ENCODE measurements around the gene AGAP1. TPM values are rescaled to one million over a fixed set of nuclear protein-coding genes. Genes with fewer than 3 reads are reported as not detected.

The AGAP1 gene
- total RNA-seq, 4 donors from 2014 or later: 13.7 to 18.5 (median 17.1) TPM

DNA sequence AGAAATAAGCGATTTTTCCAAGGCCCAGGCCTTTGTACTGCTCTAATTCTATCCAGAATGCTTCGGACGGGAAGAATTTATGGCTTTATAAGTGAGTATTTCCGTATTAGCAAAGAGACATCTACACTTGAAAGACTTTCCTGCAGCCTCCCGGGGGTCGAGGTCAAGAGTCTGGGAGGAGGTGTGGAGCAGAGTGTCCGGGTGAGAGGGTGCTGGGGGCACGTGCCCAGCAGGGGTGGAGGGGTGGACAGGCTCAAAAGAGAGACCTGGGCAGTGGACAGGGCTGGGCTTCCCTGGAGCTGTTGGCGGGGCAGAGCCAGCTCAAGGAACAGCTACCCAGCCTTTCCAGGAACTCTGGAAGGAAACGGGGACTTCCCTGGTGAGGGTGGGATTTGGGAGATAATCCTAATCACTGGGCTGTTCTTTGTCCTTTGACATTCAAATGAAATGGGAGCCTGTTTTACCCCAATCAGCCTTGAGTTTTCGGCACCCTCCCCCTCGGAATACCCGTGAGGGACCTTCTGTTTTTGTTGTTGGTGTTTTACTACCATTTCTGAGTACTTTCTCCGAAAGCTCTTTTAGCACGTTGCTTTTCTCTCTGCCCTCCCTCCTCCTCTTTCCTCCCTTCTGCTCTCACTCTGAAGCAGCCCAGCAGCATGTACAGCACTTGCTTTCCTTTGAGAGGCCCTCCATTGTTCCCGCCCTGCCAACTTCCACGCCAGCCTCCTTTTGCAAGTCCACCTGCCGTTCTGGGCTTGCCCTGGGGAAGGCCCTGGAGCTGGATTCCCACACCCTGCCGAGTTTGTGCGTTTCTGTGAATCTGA, 164.7 kb downstream of the AGAP1 start:
- H3K4me3 ChIP-seq (ENCODE audit: low read depth, poor library complexity, severe bottlenecking): no peak overlapping the region
- 31 to 34% methylated on average over 20 of the region's 20 CpGs for WGBS, 2 donors
- intact Hi-C loops (cut with DNase I; ENCODE audit: low total_unique reads): no loop called here
- no peak for DNase-seq (ENCODE audit: low spot score in 2 of 2)
- TF ChIP-seq, protein P1, sequence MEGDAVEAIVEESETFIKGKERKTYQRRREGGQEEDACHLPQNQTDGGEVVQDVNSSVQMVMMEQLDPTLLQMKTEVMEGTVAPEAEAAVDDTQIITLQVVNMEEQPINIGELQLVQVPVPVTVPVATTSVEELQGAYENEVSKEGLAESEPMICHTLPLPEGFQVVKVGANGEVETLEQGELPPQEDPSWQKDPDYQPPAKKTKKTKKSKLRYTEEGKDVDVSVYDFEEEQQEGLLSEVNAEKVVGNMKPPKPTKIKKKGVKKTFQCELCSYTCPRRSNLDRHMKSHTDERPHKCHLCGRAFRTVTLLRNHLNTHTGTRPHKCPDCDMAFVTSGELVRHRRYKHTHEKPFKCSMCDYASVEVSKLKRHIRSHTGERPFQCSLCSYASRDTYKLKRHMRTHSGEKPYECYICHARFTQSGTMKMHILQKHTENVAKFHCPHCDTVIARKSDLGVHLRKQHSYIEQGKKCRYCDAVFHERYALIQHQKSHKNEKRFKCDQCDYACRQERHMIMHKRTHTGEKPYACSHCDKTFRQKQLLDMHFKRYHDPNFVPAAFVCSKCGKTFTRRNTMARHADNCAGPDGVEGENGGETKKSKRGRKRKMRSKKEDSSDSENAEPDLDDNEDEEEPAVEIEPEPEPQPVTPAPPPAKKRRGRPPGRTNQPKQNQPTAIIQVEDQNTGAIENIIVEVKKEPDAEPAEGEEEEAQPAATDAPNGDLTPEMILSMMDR (IDR thresholded peaks at IDR 0.05): no peak
- TF ChIP-seq POLR2A (IDR thresholded peaks at IDR 0.05): no peak

DNA sequence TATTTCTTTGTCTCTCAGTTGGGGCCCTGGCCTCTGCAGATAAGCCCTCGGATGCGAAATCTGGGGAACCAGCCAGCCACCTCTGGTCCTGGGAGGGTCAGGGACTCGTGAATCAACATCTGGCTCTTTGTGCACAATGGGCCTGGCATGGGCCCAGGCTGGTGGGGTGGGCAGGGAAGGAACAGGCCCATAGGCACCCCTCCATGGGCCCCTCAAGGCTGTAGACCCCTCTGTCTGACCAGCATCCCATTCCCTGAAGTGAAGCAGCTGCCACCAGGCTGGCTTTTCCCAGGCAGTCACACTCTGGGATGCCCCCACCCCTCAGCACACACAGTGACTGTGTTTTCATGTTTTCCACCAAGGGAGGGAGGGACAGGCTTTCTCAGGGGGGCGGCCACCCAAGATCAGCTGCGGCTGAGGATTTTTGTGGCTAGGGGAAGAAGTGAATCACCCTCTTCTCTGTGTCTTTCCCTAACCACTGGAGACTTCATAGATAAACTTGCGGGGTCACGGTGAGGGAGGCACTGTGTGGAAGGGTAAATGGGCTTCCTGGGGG, 166.0 kb downstream of the AGAP1 start:
- TF ChIP-seq, protein P1 (IDR thresholded peaks at IDR 0.05): no peak
- no peak for TF ChIP-seq POLR2A (IDR thresholded peaks at IDR 0.05)
- WGBS, 2 donors: 55 to 65% methylated on average over 7 of the region's 7 CpGs

DNA sequence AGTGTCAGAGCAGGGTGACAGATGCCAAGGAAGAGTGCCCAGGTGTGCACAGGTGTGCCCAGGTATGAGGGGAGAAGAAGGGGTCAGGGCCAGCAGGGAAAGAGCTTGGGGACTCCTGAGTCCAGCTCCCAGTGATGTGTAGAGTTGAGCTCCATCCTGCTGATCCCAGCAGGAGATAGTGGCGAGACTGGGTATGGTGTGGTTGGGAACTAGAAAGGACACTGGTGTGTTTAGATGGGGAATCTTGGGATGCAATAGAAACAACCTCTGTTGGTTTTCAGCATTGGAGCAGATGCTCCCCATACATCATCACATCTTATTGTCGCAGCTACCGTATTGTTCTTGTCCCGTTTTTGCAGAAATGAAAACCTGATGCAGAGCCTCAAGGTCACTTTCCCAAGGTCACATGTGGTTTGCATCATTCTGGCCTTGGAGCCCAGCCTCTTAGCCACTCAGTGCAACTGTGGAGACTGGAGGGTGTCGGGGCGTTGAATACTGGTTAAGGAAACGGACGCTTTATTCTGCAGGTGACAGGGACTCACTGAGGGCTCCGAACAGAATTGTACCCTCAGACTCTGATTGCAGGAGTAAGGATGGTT, 166.7 kb downstream of the AGAP1 start:
- intact Hi-C loops (cut with DNase I; ENCODE audit: low total_unique reads): no loop called here
- no peak for TF ChIP-seq POLR2A (IDR thresholded peaks at IDR 0.05)
- TF ChIP-seq, protein P1 (IDR thresholded peaks at IDR 0.05): no peak
- no peak overlapping the region for H3K4me3 ChIP-seq (ENCODE audit: low read depth, poor library complexity, severe bottlenecking)
- WGBS, 2 donors: 76 to 77% methylated on average over 9 of the region's 9 CpGs
- no peak for DNase-seq (ENCODE audit: low spot score in 2 of 2)

More for the DNA sequence above, 166.0 kb downstream of the AGAP1 start:
- DNase-seq (ENCODE audit: low spot score in 2 of 2): peak; percentile 72 to 93
- intact Hi-C loops (cut with DNase I; ENCODE audit: low total_unique reads): no loop called here
- no peak overlapping the region for H3K4me3 ChIP-seq (ENCODE audit: low read depth, poor library complexity, severe bottlenecking)

DNA sequence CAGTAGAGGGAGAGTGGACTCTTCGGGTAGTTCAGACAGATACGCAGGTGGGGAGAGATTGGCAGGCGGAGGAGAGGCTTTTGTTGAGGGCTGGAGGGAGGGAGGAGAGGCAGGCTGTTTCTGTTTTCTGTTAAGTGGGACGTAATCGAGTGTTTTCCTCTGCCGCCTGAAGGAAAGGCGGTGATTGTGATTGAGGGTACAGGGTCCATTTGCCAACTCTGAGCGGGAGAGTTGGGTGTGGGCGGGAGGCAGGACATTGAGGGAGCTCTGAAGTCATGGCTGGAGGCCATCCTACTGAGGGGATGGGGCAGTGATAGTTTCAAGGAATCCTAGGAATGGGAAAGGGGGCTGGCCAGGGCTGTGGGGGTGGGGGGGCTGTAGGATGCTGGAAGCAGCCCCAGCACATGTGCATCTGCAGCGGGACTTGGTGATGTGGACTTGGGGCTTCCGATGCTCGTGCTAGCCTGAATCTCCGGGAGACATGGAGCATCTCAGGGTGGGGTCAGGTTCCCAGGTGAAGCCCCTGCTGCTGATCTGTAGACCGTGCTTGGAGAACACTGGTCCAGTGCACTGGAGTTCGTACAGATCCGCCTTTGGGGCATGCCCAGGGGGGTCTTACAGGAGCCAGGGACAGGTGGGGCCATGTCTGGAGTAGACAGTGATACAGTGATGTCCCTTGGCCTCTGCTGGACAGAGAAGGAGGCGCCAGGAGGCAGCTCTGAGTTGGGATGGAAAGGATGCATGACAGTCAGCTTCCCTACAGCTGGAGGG, 167.5 kb downstream of the AGAP1 start:
- 68 to 77% methylated on average over 17 of the region's 17 CpGs for WGBS, 2 donors
- no peak overlapping the region for H3K4me3 ChIP-seq (ENCODE audit: low read depth, poor library complexity, severe bottlenecking)
- intact Hi-C loops (cut with DNase I; ENCODE audit: low total_unique reads): no loop called here
- TF ChIP-seq, protein P1 (IDR thresholded peaks at IDR 0.05): no peak
- TF ChIP-seq POLR2A (IDR thresholded peaks at IDR 0.05): no peak
- DNase-seq (ENCODE audit: low spot score in 2 of 2): no peak

DNA sequence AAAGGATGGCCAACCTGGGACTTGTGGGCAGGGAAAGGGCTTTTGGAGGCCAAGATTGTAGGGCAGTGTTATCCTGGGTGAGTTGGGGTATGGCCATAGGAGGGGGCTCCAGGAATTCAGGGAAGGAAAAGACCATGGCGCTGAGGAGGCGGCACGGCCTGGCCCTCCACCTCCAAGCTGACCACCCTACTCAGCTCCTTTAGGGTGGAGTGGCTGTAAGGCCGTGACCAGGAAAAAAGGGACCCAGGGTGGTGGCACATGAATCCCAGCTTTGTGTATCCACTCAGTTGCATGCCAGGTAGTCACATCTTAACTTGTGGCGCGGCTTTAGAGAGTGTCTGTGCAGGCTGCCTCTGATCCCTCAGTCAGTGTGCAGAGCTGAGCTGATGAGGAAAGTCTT, 168.1 kb downstream of the AGAP1 start:
- H3K4me3 ChIP-seq (ENCODE audit: low read depth, poor library complexity, severe bottlenecking): no peak overlapping the region
- intact Hi-C loops (cut with DNase I; ENCODE audit: low total_unique reads): no loop called here
- TF ChIP-seq, protein P1 (IDR thresholded peaks at IDR 0.05): no peak
- TF ChIP-seq POLR2A (IDR thresholded peaks at IDR 0.05): no peak
- WGBS, 2 donors: 95 to 99% methylated on average over 6 of the region's 6 CpGs
- DNase-seq (ENCODE audit: low spot score in 2 of 2): peak in 1 of 2 donors; percentile 81
